Body of pancreas (tissue), 4 donors: Measurements from ENCODE around the gene DRD4. TPM values are rescaled to one million over a fixed set of nuclear protein-coding genes. Genes with fewer than 3 reads are reported as not detected.

Experiments
- ATAC-seq: fragments of 150-250 bp; one replicate; pipeline ENCODE4 v1.9.1; 2016
- DNase-seq, 4 donors: peaks; one replicate each; pipeline ENCODE4 v3.0.0-alpha.2; 2019
- H3K27ac ChIP-seq, 4 donors: fragments of 200-600 bp; sonication (generic); 1 replicate in 3 of 4; 2 replicates in 1 of 4; pipeline versions ENCODE4 v1.5.1 to v1.6.1; 2016 to 2019; ENCODE audit warnings: mild to moderate bottlenecking in 1 of 4, mixed read lengths in 1 of 4, moderate library complexity in 1 of 4
- H3K27me3 ChIP-seq, 2 donors: fragments of 200-600 bp; sonication (generic); one replicate each; pipeline ENCODE4 v1.6.0; 2016; ENCODE audit warnings: mild to moderate bottlenecking in 1 of 2
- H3K36me3 ChIP-seq, 2 donors: fragments of 200-600 bp; sonication (generic); replicated peaks in 1 of 2; 2 replicates each; pipeline ENCODE4 v1.5.1; 2016; ENCODE audit warnings: low read depth in 2 of 2; ENCODE audit not compliant: insufficient read depth in 1 of 2
- H3K4me1 ChIP-seq: fragments of 200-600 bp; sonication (generic); one replicate; pipeline ENCODE4 v1.6.0; 2016
- H3K4me3 ChIP-seq, 2 donors: fragments of 200-600 bp; sonication (generic); 1 replicate in 1 of 2; 2 replicates in 1 of 2; pipeline ENCODE4 v1.5.1; 2016 to 2019
- H3K9me3 ChIP-seq, 3 donors: fragments of 200-600 bp; sonication (generic); 1 replicate in 2 of 3; 2 replicates in 1 of 3; pipeline ENCODE4 v1.5.1; 2016
- POLR2A ChIP-seq, 3 donors: fragments of 450-650 bp; IDR thresholded peaks; one replicate each; pipeline ENCODE4 v1.6.1; 2016; ENCODE audit warnings: antibody characterized with exemption in 3 of 3, mild to moderate bottlenecking in 2 of 3
- WGBS, 2 donors: methylation state at CpG; one replicate each; pipeline ENCODE4 v1.1.5; 2017; 5-methylcytosine and 5-hydroxymethylcytosine counted together
- intact Hi-C: fragments of 100-400 bp; cut with DNase I; formaldehyde crosslinking; loops from one replicate; pipeline ENCODE4 v1.15.1; 2023
- total RNA-seq, 2 donors: library from RNA; depleted of rRNA; stranded (reverse); fragments of >200 nt; gene quantifications; one replicate each; pipeline ENCODE4 v1.1.0, GENCODE V29; 2016
- TF ChIP-seq, protein P1 (sequence below), 7 experiments: fragments of 450-650 bp in 4 of 7; fragments of 200-600 bp in 3 of 7; sonication (generic) in 3 of 7; IDR thresholded peaks; one replicate each; pipeline ENCODE4 v1.5.1; 2016 to 2019; ENCODE audit warnings: antibody characterized with exemption in 7 of 7

Gene DRD4
- total RNA-seq, 2 donors from 2014 or later, result 3.0 TPM; not detected in 1

DNA sequence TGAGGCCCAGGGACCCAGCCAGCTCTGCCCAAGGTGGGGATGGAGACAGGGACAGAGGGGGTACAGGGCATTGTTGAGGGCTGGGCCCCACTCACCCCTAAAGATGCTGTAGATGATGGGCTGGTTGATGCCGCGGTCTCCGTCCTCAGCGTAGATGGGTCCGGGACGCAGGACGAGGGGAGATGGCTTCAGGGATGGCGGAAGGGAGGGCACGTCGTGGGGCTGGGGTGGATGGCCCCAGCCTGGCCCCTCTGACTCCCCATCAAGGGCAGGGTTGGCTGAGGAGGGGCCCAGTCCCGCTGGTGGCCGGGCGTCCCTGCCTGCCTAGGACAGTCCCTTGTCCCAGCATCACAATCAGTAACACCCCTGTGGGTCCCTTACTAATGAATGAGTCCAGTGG is 16.9 kb upstream of the DRD4 start:
- Histone ChIP-seq H3K9me3 (no peaks in the 10 kb centered on the region), H3K4me3 (no peak overlapping the region), H3K27me3 (no peaks in the 10 kb centered on the region), H3K36me3 (peaks cover 0 to 2% of the 10 kb centered on the region in 2 donors), H3K4me1 (peaks cover 8% of the 10 kb centered on the region), H3K27ac (no peak overlapping the region)
- intact Hi-C loops, result no loop called here
- TF ChIP-seq, protein P1, sequence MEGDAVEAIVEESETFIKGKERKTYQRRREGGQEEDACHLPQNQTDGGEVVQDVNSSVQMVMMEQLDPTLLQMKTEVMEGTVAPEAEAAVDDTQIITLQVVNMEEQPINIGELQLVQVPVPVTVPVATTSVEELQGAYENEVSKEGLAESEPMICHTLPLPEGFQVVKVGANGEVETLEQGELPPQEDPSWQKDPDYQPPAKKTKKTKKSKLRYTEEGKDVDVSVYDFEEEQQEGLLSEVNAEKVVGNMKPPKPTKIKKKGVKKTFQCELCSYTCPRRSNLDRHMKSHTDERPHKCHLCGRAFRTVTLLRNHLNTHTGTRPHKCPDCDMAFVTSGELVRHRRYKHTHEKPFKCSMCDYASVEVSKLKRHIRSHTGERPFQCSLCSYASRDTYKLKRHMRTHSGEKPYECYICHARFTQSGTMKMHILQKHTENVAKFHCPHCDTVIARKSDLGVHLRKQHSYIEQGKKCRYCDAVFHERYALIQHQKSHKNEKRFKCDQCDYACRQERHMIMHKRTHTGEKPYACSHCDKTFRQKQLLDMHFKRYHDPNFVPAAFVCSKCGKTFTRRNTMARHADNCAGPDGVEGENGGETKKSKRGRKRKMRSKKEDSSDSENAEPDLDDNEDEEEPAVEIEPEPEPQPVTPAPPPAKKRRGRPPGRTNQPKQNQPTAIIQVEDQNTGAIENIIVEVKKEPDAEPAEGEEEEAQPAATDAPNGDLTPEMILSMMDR (IDR thresholded peaks at IDR 0.05), result no peak
- no peak for TF ChIP-seq POLR2A (IDR thresholded peaks at IDR 0.05)
- ATAC-seq, result no peak
- WGBS, 2 donors, result 94 to 95% methylated on average over 10 to 13 of the region's 13 CpGs
- no peak for DNase-seq

DNA sequence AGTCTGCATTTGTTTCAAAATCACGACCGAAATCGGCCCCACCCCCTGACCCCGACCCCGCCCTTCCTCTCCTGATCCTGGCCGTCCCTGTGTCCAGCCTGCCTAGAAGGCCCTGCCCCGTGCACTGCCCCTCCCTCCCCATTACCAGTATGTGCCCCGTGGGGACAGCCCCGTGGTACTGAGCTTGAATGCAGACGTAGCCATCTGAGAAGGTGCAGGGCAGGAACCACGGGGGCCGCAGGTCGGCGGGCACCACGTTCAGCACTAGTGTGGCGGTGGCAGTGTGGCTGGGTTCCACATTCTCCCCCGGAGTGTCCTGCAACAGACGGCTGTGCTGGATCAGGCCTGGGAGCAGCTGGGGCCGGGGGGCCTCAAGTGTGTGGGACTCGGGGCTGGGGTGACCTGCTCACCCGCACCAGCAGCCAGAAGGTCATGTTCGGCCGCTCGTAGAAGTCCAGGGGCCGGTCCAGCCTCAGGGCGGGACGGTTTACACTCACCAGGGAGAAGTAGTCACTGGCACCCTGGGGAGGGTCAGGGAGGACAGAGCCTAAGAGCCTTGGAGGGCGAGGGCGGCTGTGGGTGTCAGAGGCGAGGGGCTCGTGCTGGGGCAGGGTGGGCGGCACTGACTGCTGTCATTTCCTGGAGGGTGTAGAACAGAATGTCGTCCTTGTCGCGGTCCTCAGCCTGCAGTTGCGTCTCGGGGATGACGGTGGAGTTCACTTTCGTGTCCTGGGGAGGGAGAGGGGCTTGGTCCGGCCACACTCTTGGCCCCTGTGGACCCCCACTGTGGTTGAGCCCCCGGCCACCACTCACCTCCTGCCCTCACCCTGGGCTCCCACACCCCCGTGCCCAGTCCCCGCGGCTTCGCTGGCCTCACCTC is 15.9 kb upstream of the DRD4 start:
- DNase-seq (no peak), ATAC-seq (no peak)
- H3K36me3 ChIP-seq, result peaks cover 0 to 2% of the 10 kb centered on the region in 2 donors
- no peak overlapping the region for H3K27ac ChIP-seq
- 76 to 85% methylated on average over 11 to 44 of the region's 45 CpGs for WGBS, 2 donors
- peaks cover 5% of the 10 kb centered on the region for H3K4me1 ChIP-seq
- H3K4me3 ChIP-seq, result no peak overlapping the region
- intact Hi-C loops, result no loop called here
- H3K9me3 ChIP-seq, result no peaks in the 10 kb centered on the region
- no peak for TF ChIP-seq POLR2A (IDR thresholded peaks at IDR 0.05)
- TF ChIP-seq, protein P1 (IDR thresholded peaks at IDR 0.05), result no peak
- no peaks in the 10 kb centered on the region for H3K27me3 ChIP-seq

DNA sequence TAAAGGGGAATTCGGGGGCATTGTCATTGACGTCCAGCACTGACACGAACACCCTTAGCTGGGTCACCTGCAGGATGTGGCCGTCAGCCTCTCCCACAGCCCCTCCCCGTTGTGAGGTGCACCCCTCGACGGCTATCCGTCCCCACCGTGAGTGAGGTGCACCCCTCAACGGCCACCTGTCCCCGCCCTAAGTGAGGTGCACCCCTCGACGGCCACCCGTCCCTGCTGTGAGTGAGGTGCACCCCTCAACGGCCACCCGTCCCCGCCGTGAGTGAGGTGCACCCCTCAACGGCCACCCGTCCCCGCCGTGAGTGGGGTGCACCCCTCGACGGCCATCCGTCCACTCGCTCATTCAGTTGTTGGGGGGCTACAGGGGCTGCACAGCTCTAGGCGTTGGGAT is 15.2 kb upstream of the DRD4 start:
- DNase-seq, result no peak

DNA sequence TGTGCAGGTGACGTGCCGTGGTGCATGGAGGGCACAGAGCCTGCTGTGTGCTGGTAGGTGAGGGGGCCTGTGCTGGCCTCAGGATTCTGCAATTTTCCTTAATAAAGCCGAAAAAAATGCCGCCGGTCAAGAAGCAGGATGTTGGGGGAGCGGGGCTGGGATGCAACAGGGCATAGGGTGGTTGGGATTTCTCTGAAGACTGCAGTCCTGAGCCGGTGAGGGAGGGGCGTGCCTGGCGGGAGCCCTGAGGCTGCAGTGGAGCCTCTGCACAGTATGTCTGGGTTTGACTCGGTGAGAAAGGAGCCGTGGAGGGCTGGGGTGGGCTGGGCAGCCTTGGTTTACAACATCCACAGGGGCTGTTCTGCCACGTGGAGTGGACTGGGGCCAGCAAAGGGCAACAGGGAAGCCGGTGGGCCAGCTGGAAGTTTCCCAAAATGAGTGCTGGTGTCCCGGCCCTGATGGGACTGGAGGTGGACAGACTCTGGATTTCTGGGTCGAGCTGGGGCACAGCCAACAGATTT is 13.7 kb upstream of the DRD4 start:
- Histone ChIP-seq H3K4me1 (no peaks in the 10 kb centered on the region), H3K36me3 (no peaks in the 10 kb centered on the region), H3K4me3 (no peak overlapping the region), H3K27ac (no peak overlapping the region), H3K27me3 (no peaks in the 10 kb centered on the region), H3K9me3 (no peaks in the 10 kb centered on the region)
- 79 to 93% methylated on average over 12 to 14 of the region's 15 CpGs for WGBS, 2 donors
- peak in 1 of 4 donors; percentile 17 for DNase-seq
- TF ChIP-seq POLR2A (IDR thresholded peaks at IDR 0.05), result no peak
- TF ChIP-seq, protein P1 (IDR thresholded peaks at IDR 0.05), result no peak
- no peak for ATAC-seq
- intact Hi-C loops, result no loop called here

More for the DNA sequence above, 15.2 kb upstream of the DRD4 start:
- H3K4me1 ChIP-seq, result no peaks in the 10 kb centered on the region
- H3K4me3 ChIP-seq, result no peak overlapping the region
- no peak for TF ChIP-seq POLR2A (IDR thresholded peaks at IDR 0.05)
- H3K36me3 ChIP-seq, result peaks cover 0 to 2% of the 10 kb centered on the region in 2 donors
- ATAC-seq, result no peak
- H3K27me3 ChIP-seq, result no peaks in the 10 kb centered on the region
- intact Hi-C loops, result no loop called here
- H3K27ac ChIP-seq, result no peak overlapping the region
- no peaks in the 10 kb centered on the region for H3K9me3 ChIP-seq
- WGBS, 2 donors, result 88 to 89% methylated on average over 26 to 27 of the region's 27 CpGs

DNA sequence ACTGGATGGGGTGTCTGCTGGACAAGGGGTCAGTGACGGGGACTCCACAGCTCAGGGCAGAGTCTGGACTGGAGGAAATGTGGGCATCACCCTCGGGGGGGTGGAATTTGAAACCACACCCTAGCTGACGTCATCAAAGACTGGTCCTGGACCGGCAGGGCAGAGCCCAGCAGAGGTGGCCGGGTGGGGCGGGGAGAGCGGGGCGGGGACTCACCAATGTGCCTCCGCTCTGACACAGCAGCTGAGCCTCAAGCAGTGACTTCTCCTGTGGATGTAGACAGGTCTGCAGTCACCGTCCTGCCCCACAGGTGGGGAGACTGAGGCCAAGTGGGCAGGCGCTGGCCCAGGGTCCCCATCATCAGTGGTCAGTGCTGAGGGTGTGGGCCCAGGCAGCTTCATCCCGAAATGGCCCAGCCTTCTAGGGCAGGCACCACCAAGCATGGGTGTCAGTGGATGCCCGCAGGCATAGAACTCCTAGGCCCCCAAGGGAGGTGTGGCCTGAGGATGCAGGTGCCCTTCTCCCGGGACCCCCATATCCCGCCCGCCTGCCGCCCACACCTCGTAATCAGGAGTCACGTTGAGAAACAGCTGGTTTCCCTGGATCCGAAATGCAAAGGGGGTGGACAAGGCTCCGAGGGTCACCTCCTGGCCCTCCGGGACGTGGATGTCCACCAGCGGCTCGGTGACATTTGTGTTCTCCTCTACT is 12.9 kb upstream of the DRD4 start:
- no peaks in the 10 kb centered on the region for H3K36me3 ChIP-seq
- H3K27me3 ChIP-seq, result no peaks in the 10 kb centered on the region
- H3K27ac ChIP-seq, result no peak overlapping the region
- WGBS, 2 donors, result 81 to 85% methylated on average over 14 to 21 of the region's 25 CpGs
- TF ChIP-seq POLR2A (IDR thresholded peaks at IDR 0.05), result no peak
- TF ChIP-seq, protein P1 (IDR thresholded peaks at IDR 0.05), result no peak
- intact Hi-C loops, result no loop called here
- DNase-seq, result peak in 1 of 4 donors; percentile 42
- H3K4me3 ChIP-seq, result no peak overlapping the region
- no peaks in the 10 kb centered on the region for H3K4me1 ChIP-seq
- no peaks in the 10 kb centered on the region for H3K9me3 ChIP-seq
- no peak for ATAC-seq
